GM19452 (cell line): ENCODE measurements around the gene USP30.
"Not testable (repeated sequence)": the region's sequence is repeated elsewhere in the genome, so short reads cannot be mapped to it uniquely, and the experiment has no call there.

Experiments
- ATAC-seq: cut with Tn5 transposase; IDR thresholded peaks from one replicate; pipeline ENCODE4 v1.9.1; 2021; ENCODE audit not compliant: unreplicated experiment

USP30 gene

GRCh38 chr12:109052414-109053323, at the start of gene USP30:
Gene USP30 (plus strand): TSS chr12:109052576. CDS start chr12:109052679, 103 bp downstream.
- peak; percentile 62 for ATAC-seq

GRCh38 chr12:109004017-109004416, 48.4 kb upstream of the USP30 start:
- ATAC-seq: no peak

GRCh38 chr12:109009766-109010165, 42.6 kb upstream of the USP30 start:
- ATAC-seq: no peak

GRCh38 chr12:109010259-109010658, 42.1 kb upstream of the USP30 start:
- ATAC-seq: no peak

- ATAC-seq: no peak
These were observed 37.2 kb upstream of the USP30 start for GRCh38 chr12:109014984-109015765.

GRCh38 chr12:109016016-109016415, 36.4 kb upstream of the USP30 start:
- no peak for ATAC-seq

GRCh38 chr12:109016978-109017377, 35.4 kb upstream of the USP30 start:
- no peak for ATAC-seq

- ATAC-seq: no peak
These were observed 34.1 kb upstream of the USP30 start for GRCh38 chr12:109018296-109018695.

- ATAC-seq: no peak
These were observed 32.1 kb upstream of the USP30 start for GRCh38 chr12:109020146-109020795.

GRCh38 chr12:109020796-109021380, 31.5 kb upstream of the USP30 start, which contains the start of gene SVOP:
Gene SVOP (minus strand): TSS chr12:109021068. CDS start chr12:109020868, 200 bp downstream.
- no peak for ATAC-seq

GRCh38 chr12:109027767-109028166, 24.6 kb upstream of the USP30 start:
- ATAC-seq: no peak

GRCh38 chr12:109028624-109029023, 23.8 kb upstream of the USP30 start:
- ATAC-seq: not testable (repeated sequence)

- ATAC-seq: no peak
These were observed 23.0 kb upstream of the USP30 start for GRCh38 chr12:109029411-109029810.

- ATAC-seq: no peak
These were observed 18.9 kb upstream of the USP30 start for GRCh38 chr12:109033239-109034196.

- ATAC-seq: no peak
These were observed 15.4 kb upstream of the USP30 start for GRCh38 chr12:109036975-109037374.

GRCh38 chr12:109044241-109044640, 8.1 kb upstream of the USP30 start:
- no peak for ATAC-seq

- ATAC-seq: no peak
These were observed 5.1 kb upstream of the USP30 start for GRCh38 chr12:109047081-109047805.

- not testable (repeated sequence) for ATAC-seq
These were observed 3.7 kb upstream of the USP30 start for GRCh38 chr12:109048706-109049105.

- not testable (repeated sequence) for ATAC-seq
These were observed 2.6 kb upstream of the USP30 start for GRCh38 chr12:109049794-109050193.
